Smooth muscle cell of bladder (primary cell): ENCODE results near the gene LRRTM3. TPM values are rescaled to one million over a fixed set of nuclear protein-coding genes. Genes with fewer than 3 reads are reported as not detected.

ENCODE experiments used
- total RNA-seq: library from RNA; depleted of rRNA; stranded (reverse); fragments of >200 nt; gene quantifications from 2 replicates; pipeline ENCODE4 v1.2.3, GENCODE V29; 2014

The LRRTM3 gene
- total RNA-seq: not detected in 2 replicates

GRCh38 chr10:66925896-66926715, at the start of gene LRRTM3:
LRRTM3 (plus strand) TSS chr10:66926036.

